Measurements from ENCODE around the gene GPA33.

DNA sequence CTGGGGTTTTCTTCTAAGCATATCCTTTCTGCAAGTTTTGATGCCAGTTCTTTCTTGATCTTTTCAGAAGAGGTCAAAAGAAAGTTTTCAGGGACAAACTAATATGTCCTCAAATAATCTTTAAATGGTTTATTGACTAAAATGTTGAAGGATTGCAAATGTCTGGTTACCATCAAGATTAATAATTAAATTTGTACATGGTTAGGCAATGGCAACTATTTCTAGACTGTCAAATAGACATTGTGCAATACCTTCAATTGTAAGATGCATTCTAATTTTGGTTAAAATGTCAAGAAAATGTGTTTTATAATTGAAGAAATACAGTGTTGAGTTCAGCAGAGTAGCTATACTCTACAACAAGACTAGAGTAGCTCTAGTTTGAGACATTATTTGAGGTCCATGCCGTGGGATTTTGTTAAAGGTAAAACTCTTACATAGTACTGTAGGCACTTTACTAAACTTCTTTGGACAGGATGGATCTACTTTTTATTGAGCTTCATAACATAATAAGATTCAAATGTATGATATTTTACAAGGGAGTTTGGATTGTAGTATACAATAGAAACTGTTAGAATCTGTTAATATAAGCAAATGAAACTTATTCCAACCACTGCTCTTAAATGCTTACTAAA, 78.5 kb downstream of the GPA33 start:
- TF ChIP-seq CTCF (IDR thresholded peaks at IDR 0.05; ENCODE audit: low read depth, low read length, poor library complexity, severe bottlenecking) (no peak), EZH2phosphoT487 (IDR thresholded peaks at IDR 0.05; ENCODE audit: borderline replicate concordance, low read length) (no peak)
